Stomach (tissue), 9 donors: ENCODE measurements around the gene STK11. TPM values are rescaled to one million over a fixed set of nuclear protein-coding genes. Genes with fewer than 3 reads are reported as not detected.
A peak's percentile ranks its signal among the peaks of the same experiment; 100 is the strongest.

ENCODE experiments used
- DNase-seq, 2 donors: peaks; one replicate each; pipeline versions ENCODE4 v3.0.0 to v3.0.0-alpha.2; 2013 to 2019
- H3K27ac ChIP-seq, 5 donors: fragments of 200-600 bp in 4 of 5; sonication (generic) in 4 of 5; one replicate each; pipeline ENCODE4 v1.5.1; 2013 to 2019; ENCODE audit warnings: mild to moderate bottlenecking in 1 of 5, moderate library complexity in 1 of 5
- H3K27me3 ChIP-seq, 3 donors: fragments of 200-600 bp; sonication (generic); one replicate each; pipeline ENCODE4 v1.5.1; 2017 to 2019; ENCODE audit warnings: mixed run types in 1 of 3
- H3K36me3 ChIP-seq, 4 donors: fragments of 200-600 bp; sonication (generic); 1 replicate in 3 of 4; 2 replicates in 1 of 4; pipeline ENCODE4 v1.5.1; 2016 to 2019
- H3K4me1 ChIP-seq, 4 donors: fragments of 200-600 bp; sonication (generic); one replicate each; pipeline ENCODE4 v1.5.1; 2016 to 2019
- H3K4me3 ChIP-seq, 4 donors: fragments of 200-600 bp; sonication (generic) in 3 of 4; one replicate each; pipeline ENCODE4 v1.5.1; 2016 to 2019; ENCODE audit warnings: mild to moderate bottlenecking in 1 of 4
- H3K9me3 ChIP-seq, 4 donors: fragments of 200-600 bp; sonication (generic); one replicate each; pipeline ENCODE4 v1.5.1; 2016 to 2019
- CTCF ChIP-seq, 7 experiments: fragments of 450-650 bp in 4 of 7; fragments of 200-600 bp in 3 of 7; sonication (generic) in 3 of 7; IDR thresholded peaks; one replicate each; pipeline ENCODE4 v1.5.1; 2016 to 2019; ENCODE audit warnings: antibody characterized with exemption in 7 of 7, control low read depth in 2 of 7, mild to moderate bottlenecking in 1 of 7
- EP300 ChIP-seq: sonication (generic); formaldehyde crosslinking; IDR thresholded peaks from one replicate; pipeline ENCODE4 v1.6.1; 2017; ENCODE audit warnings: antibody characterized with exemption
- POLR2A ChIP-seq, 4 donors: fragments of 450-650 bp; IDR thresholded peaks; one replicate each; pipeline ENCODE4 v1.6.1; 2016; ENCODE audit warnings: antibody characterized with exemption in 4 of 4, control low read depth in 2 of 4, mild to moderate bottlenecking in 1 of 4, moderate library complexity in 1 of 4
- POLR2AphosphoS5 ChIP-seq, 3 donors: sonication (generic); formaldehyde crosslinking; IDR thresholded peaks; one replicate each; pipeline ENCODE4 v1.6.1; 2016; ENCODE audit warnings: antibody characterized with exemption in 3 of 3
- WGBS, 5 donors: extraction: QIAGEN DNeasy Blood & Tissue Kit in 3 of 5; methylation state at CpG; one replicate each; pipeline versions ENCODE4 v1.1.5 to v1.1.7; 2013 to 2018; 5-methylcytosine and 5-hydroxymethylcytosine counted together
- intact Hi-C: fragments of 100-400 bp; cut with DNase I; formaldehyde crosslinking; loops from one replicate; pipeline ENCODE4 v1.15.1; 2023; ENCODE audit warnings: low total_unique reads
- polyA plus RNA-seq, 3 donors: library from polyadenylated mRNA; stranded (reverse); fragments of 200-250 nt; gene quantifications; one replicate each; pipeline ENCODE4 v1.2.3, GENCODE V29; 2013
- total RNA-seq, 5 donors: library from RNA; depleted of rRNA; stranded (reverse); fragments of >200 nt; gene quantifications; one replicate each; pipeline versions ENCODE4 v1.1.0 to v1.2.3, GENCODE V29; 2014 to 2016
- donor health status: healthy with polysubstance abuse.
- donor health status: Bipolar disorder and iron deficiency.
- donor health status: healthy.

STK11 gene
- total and polyA plus RNA-seq, 8 donors = 43.1 to 368 (median 63.1) TPM

- H3K36me3 ChIP-seq = peaks cover 13 to 50% (median 35%) of the 10 kb centered on the region in 4 donors
- H3K4me3 ChIP-seq = no peak overlapping the region
- H3K4me1 ChIP-seq = peaks cover 27 to 74% (median 43%) of the 10 kb centered on the region in 4 donors
- DNase-seq = no peak
- no peaks in the 10 kb centered on the region for H3K27me3 ChIP-seq
- TF ChIP-seq POLR2A (IDR thresholded peaks at IDR 0.05) (no peak), CTCF (IDR thresholded peaks at IDR 0.05) (no peak), EP300 (no peak), POLR2AphosphoS5 (IDR thresholded peaks at IDR 0.05) (no peak)
- no peak overlapping the region for H3K27ac ChIP-seq
- no peaks in the 10 kb centered on the region for H3K9me3 ChIP-seq
- intact Hi-C loops = no loop called here
- WGBS, 5 donors = 91 to 95% (median 93%) methylated on average over 47 to 69 of the region's 69 CpGs
These were observed 47.4 kb upstream of the STK11 start for GRCh38 chr19:1157931-1158884.

- intact Hi-C loops = no loop called here
- DNase-seq = no peak
- TF ChIP-seq CTCF (IDR thresholded peaks at IDR 0.05) = no peak
- TF ChIP-seq EP300 = no peak
- no peak for TF ChIP-seq POLR2A (IDR thresholded peaks at IDR 0.05)
- no peak for TF ChIP-seq POLR2AphosphoS5 (IDR thresholded peaks at IDR 0.05)
- H3K4me3 ChIP-seq = no peak overlapping the region
- no peaks in the 10 kb centered on the region for H3K9me3 ChIP-seq
- no peak overlapping the region for H3K27ac ChIP-seq
- H3K4me1 ChIP-seq = peaks cover 26 to 74% (median 49%) of the 10 kb centered on the region in 4 donors
- peaks cover 8 to 43% (median 28%) of the 10 kb centered on the region in 4 donors for H3K36me3 ChIP-seq
- 87 to 95% (median 94%) methylated on average over 20 to 32 of the region's 32 CpGs for WGBS, 5 donors
- H3K27me3 ChIP-seq = no peaks in the 10 kb centered on the region
These were observed 46.6 kb upstream of the STK11 start for GRCh38 chr19:1158885-1159448.

- Histone ChIP-seq H3K36me3 (peaks cover 7 to 37% (median 24%) of the 10 kb centered on the region in 4 donors), H3K4me1 (peaks cover 16 to 67% (median 44%) of the 10 kb centered on the region in 4 donors), H3K4me3 (no peak overlapping the region), H3K27ac (no peak overlapping the region), H3K27me3 (no peaks in the 10 kb centered on the region), H3K9me3 (no peaks in the 10 kb centered on the region)
- DNase-seq = no peak
- 85 to 91% (median 89%) methylated on average over 12 to 31 of the region's 31 CpGs for WGBS, 5 donors
- intact Hi-C loops = no loop called here
- TF ChIP-seq POLR2AphosphoS5 (IDR thresholded peaks at IDR 0.05) (no peak), CTCF (IDR thresholded peaks at IDR 0.05) (no peak), POLR2A (IDR thresholded peaks at IDR 0.05) (no peak)
These were observed 45.5 kb upstream of the STK11 start for GRCh38 chr19:1159864-1160595.

- Histone ChIP-seq H3K27ac (peak overlapping the region in 2 of 5 donors; percentile 32 to 35), H3K4me1 (peaks cover 4 to 63% (median 36%) of the 10 kb centered on the region in 4 donors), H3K36me3 (peaks cover 7 to 43% (median 29%) of the 10 kb centered on the region in 4 donors), H3K9me3 (no peaks in the 10 kb centered on the region), H3K27me3 (no peaks in the 10 kb centered on the region), H3K4me3 (no peak overlapping the region)
- peak; percentile 57 to 82 for DNase-seq
- intact Hi-C loops = no loop called here
- no peak for TF ChIP-seq POLR2A (IDR thresholded peaks at IDR 0.05)
- no peak for TF ChIP-seq EP300
- TF ChIP-seq POLR2AphosphoS5 (IDR thresholded peaks at IDR 0.05) = no peak
- TF ChIP-seq CTCF (IDR thresholded peaks at IDR 0.05) = no peak
- 29 to 40% (median 36%) methylated on average over 12 to 18 of the region's 18 CpGs for WGBS, 5 donors
These were observed 43.9 kb upstream of the STK11 start for GRCh38 chr19:1161716-1162115.
